Measurements from ENCODE around the gene LYZL6.

DNA sequence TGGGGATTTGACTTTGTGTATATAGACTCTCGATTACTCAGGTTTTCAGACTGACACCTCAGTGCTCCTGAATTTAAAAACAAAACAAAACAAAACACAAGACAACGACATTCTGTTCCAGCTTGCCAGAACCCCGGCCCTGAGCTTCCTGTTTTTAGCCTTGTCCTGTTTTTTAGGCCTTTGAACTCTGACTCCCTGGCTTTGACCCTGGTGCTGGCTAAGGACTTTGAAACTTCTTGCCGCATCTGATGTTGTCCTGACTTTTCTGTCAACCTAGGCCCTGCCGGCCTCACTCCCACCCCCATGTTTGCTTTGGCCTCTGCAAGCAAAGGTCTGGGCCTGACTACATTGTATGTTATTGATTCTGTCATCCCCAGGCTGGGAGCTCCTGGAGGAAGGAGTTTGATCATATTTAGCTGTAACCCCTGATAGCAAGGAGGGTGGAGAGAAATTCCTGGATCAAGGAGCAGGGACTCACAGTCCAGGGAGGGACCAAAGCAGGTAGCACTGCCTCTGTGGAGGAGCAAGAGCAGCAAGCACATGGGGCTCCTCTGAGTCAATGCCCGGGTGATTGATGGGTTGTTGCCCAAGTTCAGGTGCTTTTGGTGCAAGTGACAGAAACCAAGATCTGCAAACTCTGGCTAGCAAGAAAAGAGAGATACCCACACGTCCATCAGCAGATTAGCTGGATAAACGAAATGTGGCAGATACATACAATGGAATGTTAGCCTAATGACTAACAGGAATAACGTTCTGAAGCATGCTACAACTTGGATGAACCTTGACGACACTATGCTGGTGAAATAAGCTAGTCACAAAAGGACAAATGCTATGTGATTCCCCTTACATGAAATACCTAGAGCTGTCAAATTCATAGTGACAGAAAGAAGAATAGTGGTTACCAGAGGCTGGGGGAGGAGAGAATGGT lies 30.1 kb upstream of the LYZL6 start:
- TF ChIP-seq, protein P1, sequence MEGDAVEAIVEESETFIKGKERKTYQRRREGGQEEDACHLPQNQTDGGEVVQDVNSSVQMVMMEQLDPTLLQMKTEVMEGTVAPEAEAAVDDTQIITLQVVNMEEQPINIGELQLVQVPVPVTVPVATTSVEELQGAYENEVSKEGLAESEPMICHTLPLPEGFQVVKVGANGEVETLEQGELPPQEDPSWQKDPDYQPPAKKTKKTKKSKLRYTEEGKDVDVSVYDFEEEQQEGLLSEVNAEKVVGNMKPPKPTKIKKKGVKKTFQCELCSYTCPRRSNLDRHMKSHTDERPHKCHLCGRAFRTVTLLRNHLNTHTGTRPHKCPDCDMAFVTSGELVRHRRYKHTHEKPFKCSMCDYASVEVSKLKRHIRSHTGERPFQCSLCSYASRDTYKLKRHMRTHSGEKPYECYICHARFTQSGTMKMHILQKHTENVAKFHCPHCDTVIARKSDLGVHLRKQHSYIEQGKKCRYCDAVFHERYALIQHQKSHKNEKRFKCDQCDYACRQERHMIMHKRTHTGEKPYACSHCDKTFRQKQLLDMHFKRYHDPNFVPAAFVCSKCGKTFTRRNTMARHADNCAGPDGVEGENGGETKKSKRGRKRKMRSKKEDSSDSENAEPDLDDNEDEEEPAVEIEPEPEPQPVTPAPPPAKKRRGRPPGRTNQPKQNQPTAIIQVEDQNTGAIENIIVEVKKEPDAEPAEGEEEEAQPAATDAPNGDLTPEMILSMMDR (IDR thresholded peaks at IDR 0.05; ENCODE audit: low read depth, low read length, poor library complexity, severe bottlenecking), result no peak
- TF ChIP-seq EZH2phosphoT487 (IDR thresholded peaks at IDR 0.05; ENCODE audit: borderline replicate concordance, low read length), result no peak

All from DOHH2 (cell line).